Lower lobe of right lung (tissue), 2 donors: ENCODE data around the gene STAT3. TPM values are rescaled to one million over a fixed set of nuclear protein-coding genes. Genes with fewer than 3 reads are reported as not detected.
"Not testable (repeated sequence)": the region's sequence is repeated elsewhere in the genome, so short reads cannot be mapped to it uniquely, and the experiment has no call there.

Experiments used
- ATAC-seq, 2 donors: fragments of 200-7000 bp; cut with Tn5 transposase; one replicate each; pipeline ENCODE4 v1.9.1; 2020 to 2022; ENCODE audit warnings: mild to moderate bottlenecking in 2 of 2, moderate library complexity in 2 of 2
- DNase-seq: peaks from one replicate; pipeline ENCODE4 v3.0.0-alpha.2; 2020
- H3K27ac ChIP-seq: fragments of 200-600 bp; one replicate; pipeline ENCODE4 v1.8.0; 2022
- H3K27me3 ChIP-seq: fragments of 200-600 bp; one replicate; pipeline ENCODE4 v1.8.0; 2022; ENCODE audit warnings: low read depth
- H3K36me3 ChIP-seq: fragments of 200-600 bp; one replicate; pipeline ENCODE4 v1.8.0; 2022; ENCODE audit warnings: mild to moderate bottlenecking
- H3K4me1 ChIP-seq: fragments of 200-600 bp; one replicate; pipeline ENCODE4 v1.8.0; 2022
- H3K4me3 ChIP-seq: fragments of 200-600 bp; one replicate; pipeline ENCODE4 v1.8.0; 2022; ENCODE audit warnings: mild to moderate bottlenecking
- H3K9me3 ChIP-seq: fragments of 200-600 bp; one replicate; pipeline ENCODE4 v1.8.0; 2022
- intact Hi-C: fragments of 100-400 bp; cut with DNase I; formaldehyde crosslinking; loops from one replicate; pipeline ENCODE4 v1.11.0; 2022
- total RNA-seq: library from RNA; stranded (reverse); fragmentation: NEBNext Ultra II Directional; extraction: Animal tissue kit (Norgen Biotek cat#: 25700); gene quantifications from one replicate; pipeline ENCODE4 v1.2.1, GENCODE V29; 2021
- TF ChIP-seq, protein P1 (sequence below): fragments of 200-600 bp; IDR thresholded peaks from one replicate; pipeline ENCODE4 v1.8.0; 2022; ENCODE audit warnings: antibody characterized with exemption, mild to moderate bottlenecking
- donor health status: DM: no; HTN: yes; CAD: no; lungs with severe emphysema.

Gene STAT3
- total RNA-seq, 1 donor from 2014 or later = 278 TPM

DNA sequence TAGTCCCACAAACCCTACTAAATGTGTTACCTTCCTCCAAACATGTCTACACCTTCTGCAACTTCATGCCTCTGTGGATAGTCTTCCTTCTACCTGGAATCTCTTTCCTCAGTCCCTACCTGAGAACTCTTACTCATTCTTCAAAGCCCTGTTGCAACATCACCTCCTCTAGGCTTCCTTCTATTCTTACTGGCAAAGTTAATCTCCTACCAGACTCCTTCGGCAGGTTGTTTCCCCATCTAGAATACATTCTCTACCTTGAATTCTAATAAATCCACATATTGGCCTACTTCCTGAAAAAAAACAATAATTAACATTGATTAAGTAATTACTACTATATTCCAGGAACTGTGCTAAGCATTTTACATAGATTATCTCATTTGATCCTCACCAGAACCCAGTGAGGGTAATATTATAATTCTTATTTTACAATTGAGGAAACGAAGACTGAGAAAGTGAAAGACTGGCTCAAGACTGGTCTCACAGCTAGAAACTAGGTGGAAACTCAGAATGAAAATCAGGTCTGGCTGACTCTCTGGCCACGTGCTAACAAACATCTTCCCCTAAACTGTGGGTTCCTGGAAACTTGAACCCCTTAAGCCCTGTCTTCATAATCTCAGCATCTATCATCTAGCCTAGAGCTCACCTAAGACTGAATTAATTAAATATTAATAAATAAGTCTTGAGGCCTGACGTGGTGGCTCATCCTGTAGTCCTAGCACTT lies 4.6 kb upstream of the STAT3 start:
- intact Hi-C loops = no loop called here
- ATAC-seq (no peak), DNase-seq (no peak)
- Histone ChIP-seq H3K9me3 (no peaks in the 10 kb centered on the region), H3K36me3 (no peaks in the 10 kb centered on the region), H3K4me3 (no peak overlapping the region), H3K27ac (no peak overlapping the region), H3K4me1 (peaks cover 6% of the 10 kb centered on the region), H3K27me3 (no peaks in the 10 kb centered on the region)
- TF ChIP-seq, protein P1, sequence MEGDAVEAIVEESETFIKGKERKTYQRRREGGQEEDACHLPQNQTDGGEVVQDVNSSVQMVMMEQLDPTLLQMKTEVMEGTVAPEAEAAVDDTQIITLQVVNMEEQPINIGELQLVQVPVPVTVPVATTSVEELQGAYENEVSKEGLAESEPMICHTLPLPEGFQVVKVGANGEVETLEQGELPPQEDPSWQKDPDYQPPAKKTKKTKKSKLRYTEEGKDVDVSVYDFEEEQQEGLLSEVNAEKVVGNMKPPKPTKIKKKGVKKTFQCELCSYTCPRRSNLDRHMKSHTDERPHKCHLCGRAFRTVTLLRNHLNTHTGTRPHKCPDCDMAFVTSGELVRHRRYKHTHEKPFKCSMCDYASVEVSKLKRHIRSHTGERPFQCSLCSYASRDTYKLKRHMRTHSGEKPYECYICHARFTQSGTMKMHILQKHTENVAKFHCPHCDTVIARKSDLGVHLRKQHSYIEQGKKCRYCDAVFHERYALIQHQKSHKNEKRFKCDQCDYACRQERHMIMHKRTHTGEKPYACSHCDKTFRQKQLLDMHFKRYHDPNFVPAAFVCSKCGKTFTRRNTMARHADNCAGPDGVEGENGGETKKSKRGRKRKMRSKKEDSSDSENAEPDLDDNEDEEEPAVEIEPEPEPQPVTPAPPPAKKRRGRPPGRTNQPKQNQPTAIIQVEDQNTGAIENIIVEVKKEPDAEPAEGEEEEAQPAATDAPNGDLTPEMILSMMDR = no peak

DNA sequence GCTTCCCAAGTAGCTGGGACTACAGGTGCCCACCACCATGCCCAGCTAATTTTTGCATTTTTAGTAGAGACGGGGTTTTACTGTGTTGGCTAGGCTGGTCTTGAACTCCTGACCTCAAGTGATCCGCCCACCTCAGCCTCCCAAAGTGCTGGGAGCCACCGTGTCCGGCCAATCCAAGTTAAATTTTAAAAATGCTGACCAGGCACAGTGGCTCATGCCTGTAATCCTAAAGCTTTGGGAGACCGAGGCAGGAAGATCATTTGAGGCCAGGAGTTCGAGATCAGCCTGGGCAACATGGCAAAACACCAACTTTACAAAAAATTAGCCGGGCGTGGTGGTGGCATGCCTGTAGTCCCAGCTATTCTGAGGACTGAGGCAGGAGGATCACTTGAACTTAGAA lies 3.2 kb upstream of the STAT3 start:
- H3K36me3 ChIP-seq, ATAC-seq, H3K4me3 ChIP-seq, H3K27me3 ChIP-seq, H3K9me3 ChIP-seq, intact Hi-C loops, H3K27ac ChIP-seq: not testable (repeated sequence)
- peaks cover 17% of the 10 kb centered on the region for H3K4me1 ChIP-seq
- peak; percentile 1 for DNase-seq

GRCh38 chr17:42389899-42390298 lies 1.7 kb upstream of the STAT3 start:
- TF ChIP-seq, protein P1 = no peak
- peak overlapping the region; percentile 100 for H3K27ac ChIP-seq

DNA sequence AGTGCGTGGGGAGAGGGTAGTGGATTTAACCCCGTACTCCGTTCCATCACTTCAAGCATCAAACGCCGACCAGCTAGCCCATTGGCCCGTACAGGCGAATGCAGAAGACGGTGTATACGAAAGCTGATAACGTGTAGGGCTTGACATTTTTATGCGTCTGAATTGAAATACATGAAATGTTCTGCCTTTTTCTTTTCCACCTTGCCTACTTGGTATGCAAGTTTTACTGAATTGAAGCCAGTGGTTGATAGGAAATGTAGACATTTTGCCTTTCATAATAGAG lies 834 bp upstream of the STAT3 start:
- intact Hi-C loops = no loop called here
- no peaks in the 10 kb centered on the region for H3K9me3 ChIP-seq
- no peak for ATAC-seq
- DNase-seq = no peak
- no peaks in the 10 kb centered on the region for H3K27me3 ChIP-seq
- peak overlapping the region; percentile 100 for H3K27ac ChIP-seq
- H3K36me3 ChIP-seq = no peaks in the 10 kb centered on the region
- H3K4me3 ChIP-seq = peak overlapping the region; percentile 51
- TF ChIP-seq, protein P1 = no peak
- H3K4me1 ChIP-seq = peaks cover 40% of the 10 kb centered on the region

More at GRCh38 chr17:42389899-42390298, 1.7 kb upstream of the STAT3 start:
- Histone ChIP-seq H3K4me1 (peaks cover 32% of the 10 kb centered on the region), H3K9me3 (no peaks in the 10 kb centered on the region), H3K4me3 (no peak overlapping the region), H3K36me3 (no peaks in the 10 kb centered on the region), H3K27me3 (no peaks in the 10 kb centered on the region)
- DNase-seq (peak; percentile 3), ATAC-seq (no peak)
- intact Hi-C loops = no loop called here

GRCh38 chr17:42387661-42388380 lies 421 bp downstream of the STAT3 start:
- ATAC-seq = peak; percentile 54 to 70
- no peaks in the 10 kb centered on the region for H3K27me3 ChIP-seq
- intact Hi-C loops = no loop called here
- TF ChIP-seq, protein P1 = no peak
- peak overlapping the region; percentile 93 for H3K4me3 ChIP-seq
- peak overlapping the region; percentile 100 for H3K27ac ChIP-seq
- H3K9me3 ChIP-seq = no peaks in the 10 kb centered on the region
- H3K36me3 ChIP-seq = no peaks in the 10 kb centered on the region
- H3K4me1 ChIP-seq = peaks cover 47% of the 10 kb centered on the region
- DNase-seq = peak; percentile 73
